Measurements from ENCODE around the gene TMEM183A. TPM values are rescaled to one million over a fixed set of nuclear protein-coding genes. Genes with fewer than 3 reads are reported as not detected.

Gene TMEM183A
- total and polyA plus RNA-seq, 11 donors, result 9.5 to 45.7 (median 29.9) TPM

DNA sequence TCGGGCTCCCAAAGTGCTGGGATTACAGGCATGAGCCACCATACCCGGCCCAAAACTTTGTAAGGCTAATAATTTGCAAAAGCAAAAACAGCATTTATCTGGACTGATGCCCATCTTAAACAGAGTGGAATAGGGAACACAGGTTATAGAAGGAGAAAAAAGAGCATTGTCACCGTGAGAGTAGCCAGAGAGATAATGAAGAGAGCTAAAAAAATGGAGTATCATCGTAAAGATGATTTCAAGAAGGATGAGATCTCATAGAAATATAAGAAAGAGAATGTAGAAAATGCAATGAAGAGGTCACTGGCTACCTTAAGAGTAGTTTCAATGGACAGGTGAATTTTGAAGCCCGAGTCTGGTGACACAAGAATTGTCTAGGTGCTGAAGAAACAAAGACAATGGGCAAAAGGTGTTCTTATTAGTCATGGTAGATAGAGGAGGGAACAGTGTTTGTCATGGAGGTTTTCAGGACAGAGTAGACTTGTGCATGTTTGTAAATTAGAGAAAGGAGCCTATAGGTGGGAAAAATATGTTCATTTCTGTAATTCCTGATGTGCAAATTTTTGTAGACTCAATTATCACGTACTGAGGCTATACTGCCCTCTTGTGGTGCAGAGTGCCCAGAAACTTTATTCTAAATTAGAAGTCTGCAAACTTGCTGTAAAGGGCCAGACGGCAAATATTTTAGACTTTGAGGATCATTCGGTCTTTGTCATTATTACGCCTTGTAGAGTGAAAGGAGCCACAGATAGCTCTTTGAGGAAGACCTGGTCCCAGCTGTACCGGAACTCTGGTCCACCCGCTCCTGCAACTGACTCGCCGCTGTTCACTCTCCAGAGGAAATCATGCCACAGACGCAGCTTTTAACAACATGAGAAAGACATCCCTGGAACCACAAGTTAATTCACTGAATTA, 8.1 kb upstream of the TMEM183A start:
- intact Hi-C loops (cut with DNase I), result loop anchor here in 9 of 10 donors (2.0 to 10.0 kb wide), 7 partner anchors 72 to 254 kb away; partner anchors contain the start of gene KLHL12 (in 6 of the 9)
- ATAC-seq (peak in 3 of 4 donors; percentile 32 to 46 (median 33)), DNase-seq (peak in 3 of 5 donors; percentile 29 to 39 (median 33))
- no peak for TF ChIP-seq POLR2A (IDR thresholded peaks at IDR 0.05)
- TF ChIP-seq, protein P1, sequence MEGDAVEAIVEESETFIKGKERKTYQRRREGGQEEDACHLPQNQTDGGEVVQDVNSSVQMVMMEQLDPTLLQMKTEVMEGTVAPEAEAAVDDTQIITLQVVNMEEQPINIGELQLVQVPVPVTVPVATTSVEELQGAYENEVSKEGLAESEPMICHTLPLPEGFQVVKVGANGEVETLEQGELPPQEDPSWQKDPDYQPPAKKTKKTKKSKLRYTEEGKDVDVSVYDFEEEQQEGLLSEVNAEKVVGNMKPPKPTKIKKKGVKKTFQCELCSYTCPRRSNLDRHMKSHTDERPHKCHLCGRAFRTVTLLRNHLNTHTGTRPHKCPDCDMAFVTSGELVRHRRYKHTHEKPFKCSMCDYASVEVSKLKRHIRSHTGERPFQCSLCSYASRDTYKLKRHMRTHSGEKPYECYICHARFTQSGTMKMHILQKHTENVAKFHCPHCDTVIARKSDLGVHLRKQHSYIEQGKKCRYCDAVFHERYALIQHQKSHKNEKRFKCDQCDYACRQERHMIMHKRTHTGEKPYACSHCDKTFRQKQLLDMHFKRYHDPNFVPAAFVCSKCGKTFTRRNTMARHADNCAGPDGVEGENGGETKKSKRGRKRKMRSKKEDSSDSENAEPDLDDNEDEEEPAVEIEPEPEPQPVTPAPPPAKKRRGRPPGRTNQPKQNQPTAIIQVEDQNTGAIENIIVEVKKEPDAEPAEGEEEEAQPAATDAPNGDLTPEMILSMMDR (IDR thresholded peaks at IDR 0.05), result peak; percentile 72 to 88 (median 79)
- Histone ChIP-seq H3K36me3 (no peaks in the 10 kb centered on the region), H3K4me1 (peaks cover 0 to 13% (median 0%) of the 10 kb centered on the region in 12 donors), H3K27me3 (peaks cover 0 to 25% (median 5%) of the 10 kb centered on the region in 9 donors), H3K4me3 (peak overlapping the region in 1 of 12 donors; percentile 13), H3K9me3 (no peaks in the 10 kb centered on the region), H3K27ac (no peak overlapping the region)
- 43 to 47% (median 46%) methylated on average over 14 of the region's 14 CpGs for WGBS, 4 donors

DNA sequence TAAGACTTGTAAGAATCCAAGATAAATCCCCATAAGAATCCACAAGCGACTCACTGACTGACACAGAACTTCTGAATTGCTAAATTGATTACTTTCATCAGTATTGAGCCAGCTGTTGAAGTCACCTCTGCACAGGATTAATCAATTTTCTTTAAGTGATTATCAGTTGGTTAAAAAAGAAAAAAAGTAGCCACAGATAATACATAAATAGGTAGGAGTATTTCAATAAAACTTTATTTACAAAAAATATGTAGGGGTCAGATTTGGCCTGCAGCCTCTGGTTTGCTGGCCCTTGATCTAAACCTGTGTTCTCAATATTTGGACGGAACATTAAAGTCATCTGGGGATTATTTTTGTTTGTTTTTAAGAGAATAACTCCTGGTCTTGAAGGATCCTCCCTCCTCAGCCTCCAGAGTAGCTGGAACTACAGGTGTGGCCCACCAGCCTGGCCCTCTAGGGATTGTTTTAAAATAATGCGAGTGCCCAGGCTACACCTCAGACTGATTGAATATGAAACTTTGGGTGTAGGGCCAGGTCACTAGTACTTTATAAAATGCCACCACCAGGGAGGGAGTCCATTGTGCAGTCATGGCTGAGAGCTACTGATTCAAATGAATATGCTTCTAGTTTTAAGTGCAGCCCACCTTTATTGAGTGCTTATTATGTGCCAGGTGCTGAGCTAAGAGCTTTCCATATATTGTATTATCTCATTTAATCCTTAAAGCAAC, 6.8 kb upstream of the TMEM183A start:
- no peak for ATAC-seq
- H3K27ac ChIP-seq, result no peak overlapping the region
- WGBS, 4 donors, result 86 to 94% (median 86%) methylated on average over 3 of the region's 3 CpGs
- TF ChIP-seq POLR2A (IDR thresholded peaks at IDR 0.05), result no peak
- TF ChIP-seq, protein P1 (IDR thresholded peaks at IDR 0.05), result no peak
- H3K4me1 ChIP-seq, result peaks cover 0 to 13% (median 0%) of the 10 kb centered on the region in 12 donors
- DNase-seq, result no peak
- no peaks in the 10 kb centered on the region for H3K36me3 ChIP-seq
- peaks cover 0 to 13% (median 0%) of the 10 kb centered on the region in 9 donors for H3K27me3 ChIP-seq
- no peaks in the 10 kb centered on the region for H3K9me3 ChIP-seq
- intact Hi-C loops (cut with DNase I), result loop anchor here in 2 of 10 donors (2.0 to 5.0 kb wide), 2 partner anchors 74 to 78 kb away; partner anchors contain the start of gene KLHL12 (in 1 of the 2)
- H3K4me3 ChIP-seq, result no peak overlapping the region

DNA sequence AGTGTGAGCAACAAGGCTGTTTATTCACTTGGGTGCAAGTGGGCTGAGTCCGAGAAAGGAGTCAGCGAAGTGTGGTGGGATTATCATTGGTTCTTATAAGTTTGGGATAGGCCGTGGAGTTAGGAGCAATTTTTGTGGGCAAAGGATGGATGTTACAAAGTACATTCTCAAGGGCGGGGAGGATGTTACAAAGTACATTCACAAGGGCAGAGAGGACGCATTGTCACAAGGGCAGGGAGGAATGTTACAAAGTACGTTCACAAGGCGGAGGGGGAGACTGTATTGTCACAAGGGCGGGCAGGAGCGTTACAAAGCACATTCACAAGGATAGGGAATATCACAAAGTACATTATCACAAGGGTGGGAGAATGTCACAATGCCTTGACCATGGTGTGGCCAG, 5.2 kb upstream of the TMEM183A start:
- intact Hi-C loops (cut with DNase I), result loop anchor here in 2 of 10 donors (2.0 to 5.0 kb wide), 2 partner anchors 75 to 80 kb away; partner anchors contain the start of gene KLHL12 (in 1 of the 2)
- TF ChIP-seq POLR2A (IDR thresholded peaks at IDR 0.05), result no peak
- TF ChIP-seq, protein P1 (IDR thresholded peaks at IDR 0.05), result no peak

More for the DNA sequence above, 5.2 kb upstream of the TMEM183A start:
- no peak for DNase-seq
- no peak for ATAC-seq
- H3K9me3 ChIP-seq, result no peaks in the 10 kb centered on the region
- WGBS, 4 donors, result 73 to 77% (median 75%) methylated on average over 9 of the region's 9 CpGs
- no peaks in the 10 kb centered on the region for H3K36me3 ChIP-seq
- no peaks in the 10 kb centered on the region for H3K27me3 ChIP-seq
- peaks cover 0 to 14% (median 3%) of the 10 kb centered on the region in 12 donors for H3K4me1 ChIP-seq
- no peak overlapping the region for H3K27ac ChIP-seq
- H3K4me3 ChIP-seq, result no peak overlapping the region
